Occipital lobe (tissue), 2 donors: ENCODE data around the gene CAP1. TPM values are rescaled to one million over a fixed set of nuclear protein-coding genes. Genes with fewer than 3 reads are reported as not detected.
"Not testable (repeated sequence)": the region's sequence is repeated elsewhere in the genome, so short reads cannot be mapped to it uniquely, and the experiment has no call there.

Experiments
- DNase-seq: peaks from one replicate; lab custom pipeline; 2025; lab: John Stamatoyannopoulos, UW
- total RNA-seq: library from RNA; depleted of rRNA; stranded (reverse); fragments of >200 nt; gene quantifications from one replicate; pipeline ENCODE4 v1.2.3, GENCODE V29; 2014

The CAP1 gene
- total RNA-seq, 1 donor from 2014 or later: 126 TPM

- peak; percentile 38 for DNase-seq
Observed at GRCh38 chr1:40032240-40032891, 8.2 kb upstream of the CAP1 start.

- no peak for DNase-seq
Observed at GRCh38 chr1:40034869-40035268, 5.7 kb upstream of the CAP1 start.

- DNase-seq: peak; percentile 67
Observed at GRCh38 chr1:40036574-40036973, 4.0 kb upstream of the CAP1 start.

- DNase-seq: not testable (repeated sequence)
Observed at GRCh38 chr1:40037254-40037653, 3.3 kb upstream of the CAP1 start.

DNA sequence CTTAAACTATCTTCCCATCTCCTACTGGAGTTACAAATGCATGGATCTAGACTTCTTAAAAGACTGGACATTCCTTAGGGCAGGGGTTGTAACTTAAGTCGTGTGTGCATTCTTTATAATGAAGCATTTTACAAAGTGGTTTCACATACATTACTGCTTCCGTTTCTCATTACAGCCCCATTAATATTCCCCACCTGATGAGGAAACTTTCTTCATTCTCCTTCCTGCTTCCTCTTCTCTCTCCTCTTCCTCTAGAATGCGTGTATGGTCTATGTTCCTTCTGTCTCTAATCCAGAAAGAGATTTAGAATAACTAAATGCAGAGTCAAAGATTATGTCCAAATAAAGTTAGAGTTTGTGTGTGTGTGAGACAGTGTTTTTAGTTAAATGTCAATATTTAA, 1.8 kb upstream of the CAP1 start:
- no peak for DNase-seq

- peak; percentile 70 for DNase-seq
Observed at GRCh38 chr1:40039245-40039756, 1.2 kb upstream of the CAP1 start.

DNA sequence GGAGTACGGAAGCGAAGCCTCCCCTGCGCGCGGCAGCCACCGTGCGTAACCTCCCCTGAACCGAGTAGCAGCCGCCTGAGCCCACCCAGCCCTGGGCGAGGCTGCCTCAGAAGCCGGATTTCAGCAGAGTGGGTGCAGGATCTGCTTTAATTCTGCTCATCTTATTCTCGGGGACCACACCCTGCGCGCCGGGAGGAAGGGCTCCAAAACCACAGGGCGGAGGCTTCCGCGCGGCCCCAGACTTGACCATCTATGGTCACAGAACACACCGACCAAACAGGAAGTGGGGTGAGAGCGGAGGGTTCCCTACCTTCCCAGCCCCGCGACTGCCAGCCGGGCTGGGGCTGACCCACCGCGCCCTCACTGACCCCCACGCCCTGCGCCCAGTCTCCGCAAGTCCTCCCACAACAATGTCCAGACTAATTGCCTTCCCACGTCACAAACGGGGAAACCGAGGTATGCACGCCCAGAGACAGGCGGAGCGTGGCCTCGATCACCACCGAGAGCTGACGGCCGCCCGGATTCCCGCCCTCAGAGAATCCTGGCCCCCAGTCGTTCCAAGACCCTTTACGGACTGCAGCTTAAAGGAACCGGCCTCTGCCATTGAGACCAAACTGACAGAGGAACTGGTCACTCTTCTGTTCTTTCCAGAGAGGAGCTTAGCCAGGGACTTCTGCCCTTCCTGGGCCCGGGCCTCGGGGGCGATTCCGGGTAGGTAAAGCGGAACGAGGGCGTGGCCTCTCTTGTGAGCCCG, 595 bp upstream of the CAP1 start:
- DNase-seq: peak; percentile 70

GRCh38 chr1:40041466-40041838, 923 bp downstream of the CAP1 start:
- DNase-seq: no peak

DNA sequence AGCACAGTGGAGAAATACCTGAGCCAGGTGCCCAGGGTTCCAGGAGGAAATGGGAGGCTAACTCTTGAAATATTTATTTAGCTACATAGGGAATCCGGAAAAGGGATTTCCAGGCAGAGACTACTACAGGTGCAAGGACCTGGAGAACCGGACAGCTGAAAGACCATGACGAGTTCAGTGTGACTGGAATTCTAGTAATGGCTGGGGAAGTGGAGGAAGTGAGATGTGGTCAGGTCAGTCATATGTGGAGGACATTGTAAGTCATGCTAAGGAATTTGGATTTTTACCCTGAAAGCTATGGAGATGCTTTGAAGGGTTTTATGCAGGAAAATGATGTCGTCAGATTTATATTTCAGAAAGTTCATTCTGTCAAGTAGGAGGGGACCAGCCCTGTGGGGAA, 1.8 kb downstream of the CAP1 start:
- no peak for DNase-seq

DNA sequence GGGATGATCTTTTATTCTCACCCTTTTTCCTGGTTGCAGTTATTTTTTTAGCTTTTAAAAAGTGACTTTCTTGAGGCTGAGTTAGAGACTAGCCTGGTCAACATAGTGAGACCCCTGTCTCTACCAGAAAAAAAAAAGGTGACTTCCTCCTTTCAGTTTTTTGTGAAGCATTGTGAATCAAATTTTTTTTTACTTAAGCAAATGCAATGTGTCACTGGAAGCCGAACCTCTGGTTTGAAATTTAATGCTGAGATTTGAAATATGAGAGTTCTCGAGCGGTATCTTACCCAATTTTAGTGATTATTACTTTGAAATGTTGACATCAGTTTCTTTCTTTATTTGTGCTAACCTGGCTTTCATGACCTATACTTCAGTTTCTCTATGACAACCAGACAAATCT, 3.6 kb downstream of the CAP1 start:
- DNase-seq: no peak

DNA sequence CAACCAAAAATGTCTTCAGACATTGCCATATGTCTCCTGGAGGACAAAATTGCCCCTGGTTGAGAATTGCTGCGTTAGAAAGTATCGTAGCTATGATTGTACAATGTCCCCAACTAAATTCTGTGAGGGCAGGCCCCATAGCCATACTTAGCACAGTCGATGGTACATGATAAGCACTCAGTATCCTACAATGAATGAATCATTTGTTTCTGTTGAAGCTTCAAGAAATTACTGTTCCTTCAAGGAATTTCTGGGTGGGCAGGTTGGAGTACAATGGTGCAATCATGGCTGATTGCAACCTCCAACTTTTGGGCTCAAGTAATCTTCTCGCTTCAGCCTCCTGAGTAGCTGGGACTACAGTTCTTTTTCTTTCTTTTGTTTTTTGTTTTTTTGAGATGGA, 4.7 kb downstream of the CAP1 start:
- no peak for DNase-seq

- DNase-seq: no peak
Observed at GRCh38 chr1:40045766-40046165, 5.2 kb downstream of the CAP1 start.

GRCh38 chr1:40047276-40047675, 6.7 kb downstream of the CAP1 start:
- DNase-seq: no peak

DNA sequence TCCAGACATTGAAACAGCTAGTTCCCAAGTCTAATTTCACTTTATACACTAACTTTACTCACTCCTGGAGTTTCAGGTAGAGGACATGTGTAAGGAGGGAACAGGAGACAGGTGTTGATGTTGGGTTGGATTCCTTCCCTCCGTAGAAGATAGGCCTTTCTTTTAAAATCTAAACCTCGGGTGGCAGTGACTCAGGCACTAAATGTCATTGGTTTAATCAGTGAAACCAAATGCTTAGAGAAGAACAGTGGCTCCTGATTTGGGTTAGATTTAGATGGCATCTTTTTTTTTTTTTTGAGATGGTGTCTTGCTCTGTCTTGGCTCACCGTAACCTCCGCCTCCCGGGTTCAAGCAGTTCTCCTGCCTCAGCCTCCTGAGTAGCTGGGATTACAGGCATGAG, 7.2 kb downstream of the CAP1 start:
- DNase-seq: no peak

DNA sequence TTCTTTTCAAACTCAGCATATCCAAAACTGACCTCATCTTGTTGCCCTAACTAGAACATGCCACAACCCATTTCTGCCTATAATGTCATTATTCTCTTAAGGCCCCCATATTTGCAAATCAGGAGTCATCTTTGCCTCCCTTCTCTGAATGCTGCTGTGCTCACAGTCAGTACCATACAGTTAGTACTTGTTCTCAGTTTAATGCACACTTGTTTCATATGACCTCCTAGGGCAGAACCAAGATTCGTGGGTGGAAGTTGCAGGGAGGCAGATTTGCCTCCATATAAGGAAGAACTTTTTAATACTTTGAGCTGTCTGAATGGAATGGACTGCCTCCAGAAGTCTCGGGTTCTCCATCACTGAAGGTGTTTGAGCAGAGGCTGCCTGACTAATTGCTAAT, 9.2 kb downstream of the CAP1 start:
- no peak for DNase-seq

- no peak for DNase-seq
Observed at GRCh38 chr1:40050863-40051262, 10.3 kb downstream of the CAP1 start.

DNA sequence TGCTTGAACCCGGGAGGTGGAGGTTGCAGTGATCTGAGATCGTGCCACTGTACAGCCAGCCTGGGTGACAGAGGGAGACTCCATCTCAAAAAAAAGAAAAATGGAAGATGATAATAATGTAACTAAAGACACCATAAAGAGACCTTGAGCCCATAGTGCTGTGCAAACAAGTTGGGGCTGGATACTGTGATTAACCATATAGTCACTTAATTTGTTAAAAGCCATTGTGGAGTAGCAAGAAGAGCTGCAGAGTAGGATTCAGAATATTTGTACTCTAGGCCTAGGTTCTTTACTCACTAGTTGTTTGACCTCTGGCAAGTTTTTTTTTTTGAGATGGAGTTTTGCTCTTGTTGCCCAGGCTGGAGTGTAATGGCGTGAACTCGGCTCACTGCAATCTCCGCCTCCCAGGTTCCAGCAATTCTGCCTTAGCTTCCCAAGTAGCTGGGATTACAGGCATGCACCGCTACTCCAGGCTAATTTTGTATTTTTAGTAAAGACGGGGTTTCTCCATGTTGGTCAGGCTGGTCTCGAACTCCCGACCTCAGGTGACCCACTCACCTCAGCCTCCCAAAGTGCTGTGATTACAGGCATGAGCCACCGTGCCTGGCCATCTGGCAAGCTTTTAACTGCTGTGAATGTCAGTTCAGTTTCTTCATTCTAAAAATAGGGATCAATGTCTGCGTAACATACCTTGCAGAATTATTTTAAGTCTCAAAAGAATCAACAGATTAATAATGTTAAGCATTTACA, 12.8 kb downstream of the CAP1 start:
- DNase-seq: no peak

DNA sequence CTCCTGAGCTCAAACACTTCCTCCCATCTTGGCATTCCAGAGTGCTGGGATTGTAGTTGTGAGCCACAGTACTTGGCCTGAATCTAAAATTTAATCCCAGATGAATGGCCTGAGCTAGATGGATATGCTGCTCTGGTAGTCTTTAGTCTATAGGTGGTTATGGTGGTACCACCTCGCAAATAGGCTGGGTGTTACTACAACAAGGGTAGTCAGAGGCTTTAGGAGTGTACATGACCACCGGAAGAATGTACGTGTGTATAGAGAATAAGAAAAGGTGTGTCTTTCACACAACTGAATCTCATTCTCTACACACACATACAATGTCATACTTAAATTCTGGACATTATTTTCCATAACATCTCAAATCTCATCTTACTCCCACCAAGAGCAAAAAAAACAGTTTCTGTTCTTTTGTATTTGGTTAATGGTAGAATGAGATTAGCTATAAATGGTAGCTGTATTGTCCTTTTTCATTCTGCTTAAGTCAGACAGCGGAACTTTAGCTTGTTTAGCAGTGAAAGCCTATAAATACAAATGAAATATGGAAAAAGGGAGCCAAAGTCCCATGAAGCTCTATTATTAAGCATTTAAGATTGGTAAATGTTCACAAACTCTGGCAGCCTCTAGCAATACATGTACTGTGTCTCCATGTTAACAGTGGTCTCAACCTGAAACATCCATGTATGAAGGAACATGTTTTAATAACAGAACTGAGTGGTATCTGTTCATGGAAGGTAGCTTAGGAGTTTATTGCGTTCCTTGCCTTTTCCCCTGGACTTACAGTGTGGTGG, 16.2 kb downstream of the CAP1 start:
- no peak for DNase-seq

- no peak for DNase-seq
Observed at GRCh38 chr1:40057310-40058030, 16.9 kb downstream of the CAP1 start.

DNA sequence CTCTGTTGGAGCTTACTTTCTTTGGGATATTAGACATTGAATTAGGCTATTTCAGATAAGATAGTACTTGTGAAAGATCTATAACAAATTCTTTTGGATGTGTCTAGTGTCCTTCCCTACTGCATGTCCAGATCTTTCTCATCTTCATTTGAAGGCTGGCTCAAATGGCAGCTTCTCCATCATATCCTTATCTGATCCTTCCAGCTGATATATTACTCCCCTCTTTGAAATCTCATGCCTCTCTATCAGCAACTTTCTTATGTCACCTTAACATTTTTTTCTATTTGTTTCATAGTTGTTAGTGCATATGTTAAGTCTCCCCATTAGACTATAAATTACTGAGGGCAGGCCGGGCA, 17.5 kb downstream of the CAP1 start:
- DNase-seq: no peak
